ENCODE results near the gene GLT8D1.

GRCh38 chr3:52645549-52645948, 60.0 kb downstream of the GLT8D1 start:
- TF ChIP-seq CTCF (conservative IDR thresholded peaks at IDR 0.05; ENCODE audit: low read depth, low read length) (no peak), EZH2 (IDR thresholded peaks at IDR 0.05; ENCODE audit: borderline replicate concordance, low read depth, low read length, poor library complexity, severe bottlenecking) (no peak)
